GM19035 (cell line): ENCODE results near the gene HTR1D.

ENCODE experiments used
- ATAC-seq: cut with Tn5 transposase; IDR thresholded peaks from one replicate; pipeline ENCODE4 v1.9.1; 2021; ENCODE audit not compliant: unreplicated experiment

HTR1D gene

DNA sequence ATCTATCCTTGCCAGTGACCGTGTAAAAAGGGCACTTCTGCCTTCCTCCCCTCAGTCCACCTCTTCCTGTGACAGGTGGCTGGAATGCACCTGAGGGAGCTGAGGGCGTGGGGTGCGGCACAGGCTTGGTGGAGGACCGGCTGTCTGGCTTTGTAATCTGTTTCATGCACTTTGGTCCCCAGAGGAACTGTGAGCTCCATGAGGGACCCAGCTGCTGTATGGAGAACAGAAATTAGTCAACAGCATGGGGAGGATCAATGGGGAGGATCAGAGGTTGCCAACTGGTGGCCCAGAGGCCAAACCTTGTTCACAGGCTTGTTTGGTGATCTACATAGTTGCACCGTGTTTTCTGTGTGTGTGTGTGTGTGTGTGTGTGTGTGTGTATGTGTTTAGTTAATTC lies 29.7 kb downstream of the HTR1D start:
- no peak for ATAC-seq

DNA sequence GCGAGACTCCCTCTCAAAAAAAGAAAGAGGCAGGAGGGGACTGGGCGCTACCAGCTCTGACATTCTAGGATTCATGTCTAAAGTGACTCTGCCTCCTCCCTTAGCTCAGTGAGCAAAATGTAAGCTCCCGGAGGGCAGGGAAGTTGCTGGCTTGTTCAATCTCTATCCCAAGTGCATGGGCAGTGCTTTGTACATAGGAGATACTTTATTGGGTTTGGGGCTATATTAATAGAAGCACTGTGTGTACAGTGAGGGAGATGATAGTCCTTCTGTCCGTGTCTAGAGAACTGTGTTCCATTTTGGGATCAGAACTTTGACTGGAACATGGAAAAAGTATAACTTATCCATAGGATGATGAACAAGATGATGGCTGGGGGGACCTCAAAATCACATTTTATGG lies 31.9 kb downstream of the HTR1D start:
- ATAC-seq: no peak

DNA sequence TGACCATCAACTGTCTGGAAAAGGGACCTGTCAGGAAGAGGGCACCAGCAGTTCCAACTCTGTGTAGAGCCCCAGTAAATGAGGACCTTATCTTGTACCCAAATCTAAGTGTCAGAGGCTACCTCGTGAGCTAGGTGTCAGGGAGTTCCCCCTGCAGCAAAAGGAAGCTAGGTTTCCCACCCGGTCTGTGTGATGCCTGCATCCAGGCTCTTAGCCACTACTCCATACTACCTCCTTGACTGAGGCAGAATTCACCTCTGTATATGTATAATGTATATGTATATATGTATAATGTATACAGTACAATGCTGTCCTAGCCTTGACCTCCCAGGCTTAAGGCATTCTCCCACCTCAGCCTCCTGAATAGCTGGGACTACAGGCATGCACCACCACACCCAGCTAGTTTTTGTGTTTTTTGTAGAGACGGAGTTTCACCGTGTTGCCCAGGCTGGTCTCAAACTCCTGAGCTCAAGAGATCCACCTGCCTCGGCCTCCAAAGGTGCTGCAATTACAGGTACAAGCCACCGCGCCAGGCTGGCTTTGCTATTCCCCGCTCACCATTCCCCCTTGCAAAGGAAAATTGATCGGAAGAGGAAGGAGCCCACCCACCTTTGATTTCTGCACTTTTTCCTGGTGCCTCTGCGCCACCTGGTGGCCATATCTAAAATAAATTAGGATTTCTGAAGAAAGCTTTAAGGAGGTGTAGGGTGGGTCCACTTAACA lies 32.9 kb downstream of the HTR1D start:
- no peak for ATAC-seq

DNA sequence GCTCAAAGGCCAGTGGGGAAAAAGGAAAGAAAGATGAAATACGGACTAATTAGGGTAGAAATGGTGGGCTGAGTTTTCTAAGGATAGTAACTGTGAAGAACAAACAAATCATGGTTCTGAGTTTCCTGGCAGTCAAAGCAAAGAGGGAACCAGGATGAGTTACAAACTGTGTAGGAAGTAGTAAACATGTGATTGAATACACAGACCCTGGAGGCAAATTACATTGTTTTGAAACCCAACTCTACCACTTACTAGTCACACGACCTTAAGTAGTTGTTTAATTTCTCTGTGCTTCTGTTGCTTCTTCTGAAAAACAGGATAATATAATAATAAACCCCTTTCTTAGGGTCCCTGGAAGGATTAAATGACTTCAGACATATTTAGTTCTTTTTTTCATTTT lies 37.4 kb downstream of the HTR1D start:
- no peak for ATAC-seq

DNA sequence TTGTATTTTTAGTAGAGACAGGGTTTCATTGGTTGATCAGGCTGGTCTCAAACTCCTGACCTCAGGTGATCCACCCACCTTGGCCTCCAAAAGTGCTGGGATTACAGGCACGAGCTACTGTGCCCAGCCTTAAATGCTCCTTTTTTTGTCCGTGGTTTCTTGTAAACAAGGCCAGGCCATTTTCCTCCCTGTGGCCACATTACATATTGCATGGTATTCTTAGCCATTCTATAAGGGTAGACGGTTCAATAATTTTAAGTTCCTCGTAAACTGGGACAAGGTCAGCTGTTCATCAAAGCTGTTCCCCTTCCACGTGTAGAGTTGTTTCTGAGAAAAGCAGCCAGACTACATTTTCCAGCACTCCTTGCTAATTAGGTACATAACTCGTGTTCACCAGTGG lies 38.4 kb downstream of the HTR1D start:
- no peak for ATAC-seq

DNA sequence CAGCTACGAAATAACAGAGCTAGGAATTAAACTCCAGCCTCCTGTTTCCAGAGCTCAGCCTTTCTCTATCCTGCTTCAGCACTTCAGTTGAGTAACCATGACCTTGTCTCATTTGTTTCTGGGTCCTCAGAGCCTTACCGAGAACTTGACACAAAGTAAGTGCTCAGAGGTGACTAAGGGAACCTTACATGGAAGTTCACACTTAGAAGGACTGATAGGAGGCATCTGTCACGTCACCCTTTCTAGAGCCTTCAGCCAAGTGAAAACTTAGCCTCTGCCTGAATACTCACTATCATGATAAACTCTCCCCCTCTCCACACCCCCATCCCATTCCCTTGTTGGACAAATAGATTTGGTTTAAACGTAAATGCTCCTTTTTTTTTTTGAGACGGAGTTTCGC lies 38.9 kb downstream of the HTR1D start:
- ATAC-seq: no peak

DNA sequence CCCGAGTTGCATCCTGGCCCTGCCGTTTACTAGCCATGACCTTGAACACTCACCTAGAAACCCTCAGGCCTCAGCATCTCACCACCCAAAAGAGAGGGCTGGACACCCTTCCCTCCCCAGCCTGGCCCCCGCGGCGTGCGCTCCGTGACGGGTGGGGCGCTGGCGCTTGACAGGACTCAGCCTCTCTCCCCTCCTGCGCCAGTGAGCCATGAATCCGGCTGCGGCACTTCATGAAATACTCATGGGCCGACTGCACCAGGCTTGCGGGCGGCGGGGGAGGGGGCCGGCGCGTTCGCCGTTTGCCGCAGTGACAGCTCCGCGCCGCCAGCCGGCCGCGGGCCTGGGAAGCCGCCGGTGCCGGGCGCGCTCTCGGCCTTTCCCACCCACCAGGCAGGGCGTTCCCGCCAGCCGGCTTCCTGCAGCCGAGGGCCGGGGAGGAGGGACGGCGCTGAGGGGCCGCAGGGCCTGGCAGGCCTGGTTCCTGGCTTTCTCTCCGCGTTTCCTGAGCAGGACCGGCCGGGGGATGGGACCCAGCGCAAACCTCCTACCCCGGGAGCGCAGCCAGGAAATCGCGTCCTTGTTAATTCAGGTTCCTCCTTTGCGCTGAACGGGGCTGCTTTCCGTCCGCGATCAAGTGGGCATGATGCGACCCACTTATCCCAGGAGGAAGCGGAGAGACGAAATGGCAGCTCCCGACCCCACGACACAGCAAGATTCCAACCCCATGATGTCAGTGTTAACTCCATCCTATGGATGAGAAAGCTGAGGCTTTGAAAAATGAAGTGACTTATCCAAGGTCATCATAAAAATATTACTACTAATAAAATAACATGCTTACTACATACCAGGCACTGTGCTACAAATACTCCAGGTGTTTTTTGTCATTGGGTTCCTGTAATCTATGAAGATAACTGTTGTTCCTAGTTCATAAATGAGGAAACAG lies 39.6 kb downstream of the HTR1D start:
- ATAC-seq: peak; percentile 63

DNA sequence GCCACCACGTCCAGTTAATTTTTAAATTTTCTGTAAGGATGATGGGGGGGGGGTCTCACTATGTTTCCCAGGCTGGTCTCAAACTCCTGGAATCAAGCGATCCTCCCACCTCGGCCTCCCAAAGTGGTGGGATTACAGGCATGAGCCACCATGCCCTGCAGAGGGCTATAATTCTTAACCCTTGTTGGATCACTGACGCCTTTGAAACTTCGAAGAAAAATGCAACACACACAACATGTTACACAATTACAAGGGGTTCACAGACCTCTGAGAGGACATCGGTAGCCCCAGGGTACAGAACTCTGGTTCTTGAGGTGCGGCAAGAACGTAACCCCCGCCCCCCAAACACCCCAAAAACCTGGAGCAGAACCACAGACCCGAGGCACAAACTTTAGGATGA lies 40.3 kb downstream of the HTR1D start:
- no peak for ATAC-seq

DNA sequence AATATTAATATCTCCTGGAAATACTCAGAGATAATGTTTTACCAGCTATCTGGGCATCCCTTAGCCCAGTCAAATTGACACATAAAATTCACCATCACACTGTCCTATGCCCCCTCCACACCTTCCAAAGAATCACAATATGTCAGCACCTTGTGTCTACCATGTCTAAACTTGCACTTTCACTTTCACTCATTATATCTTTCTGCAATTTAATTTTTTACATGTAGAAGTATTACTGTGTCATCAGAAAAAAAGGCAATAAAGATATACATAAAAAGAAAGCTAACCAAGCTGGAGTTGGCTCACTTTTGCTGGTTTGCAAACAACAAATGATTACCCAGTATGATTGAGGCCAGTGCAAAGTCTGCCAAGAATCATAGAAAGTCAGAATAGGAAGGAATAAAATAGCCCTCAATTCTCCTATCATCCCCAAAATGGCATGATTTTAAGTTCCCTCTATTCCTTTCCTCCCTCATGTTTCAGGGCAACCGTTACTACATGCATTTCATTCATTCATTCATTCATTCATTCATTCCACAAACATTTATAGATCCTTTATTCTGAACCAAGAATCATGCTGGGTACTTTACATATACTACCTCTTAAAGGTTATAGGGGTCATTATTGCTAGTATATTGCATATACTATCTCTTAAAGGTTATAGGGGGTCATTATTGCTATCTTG lies 42.7 kb downstream of the HTR1D start:
- no peak for ATAC-seq

DNA sequence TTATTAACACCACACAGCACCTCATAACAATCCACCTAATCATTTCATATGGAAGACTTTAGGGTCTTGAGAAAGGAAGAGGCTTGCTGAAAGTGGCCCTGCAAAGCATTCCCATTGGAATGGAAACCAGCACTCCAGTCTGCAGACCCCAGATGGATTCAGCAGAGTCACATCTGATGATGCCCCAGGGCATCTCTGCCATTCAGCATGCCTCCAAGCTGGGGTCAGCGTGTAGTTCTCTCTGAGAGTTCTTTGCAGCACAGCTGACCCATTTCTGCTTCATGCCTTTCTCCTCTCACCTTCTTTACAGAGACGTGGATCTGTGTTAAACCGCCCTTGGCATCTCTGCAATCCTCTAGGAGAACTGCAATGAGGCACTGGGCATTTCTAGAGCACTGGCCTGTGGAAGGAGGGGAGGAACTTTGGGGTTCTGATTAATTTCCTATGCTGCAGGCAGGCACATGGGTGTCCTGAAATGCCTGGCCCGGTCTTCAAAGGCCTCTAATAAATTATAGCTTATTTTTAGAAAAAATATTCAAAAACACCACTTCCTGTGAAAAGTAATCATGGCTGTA lies 46.0 kb downstream of the HTR1D start:
- ATAC-seq: no peak

DNA sequence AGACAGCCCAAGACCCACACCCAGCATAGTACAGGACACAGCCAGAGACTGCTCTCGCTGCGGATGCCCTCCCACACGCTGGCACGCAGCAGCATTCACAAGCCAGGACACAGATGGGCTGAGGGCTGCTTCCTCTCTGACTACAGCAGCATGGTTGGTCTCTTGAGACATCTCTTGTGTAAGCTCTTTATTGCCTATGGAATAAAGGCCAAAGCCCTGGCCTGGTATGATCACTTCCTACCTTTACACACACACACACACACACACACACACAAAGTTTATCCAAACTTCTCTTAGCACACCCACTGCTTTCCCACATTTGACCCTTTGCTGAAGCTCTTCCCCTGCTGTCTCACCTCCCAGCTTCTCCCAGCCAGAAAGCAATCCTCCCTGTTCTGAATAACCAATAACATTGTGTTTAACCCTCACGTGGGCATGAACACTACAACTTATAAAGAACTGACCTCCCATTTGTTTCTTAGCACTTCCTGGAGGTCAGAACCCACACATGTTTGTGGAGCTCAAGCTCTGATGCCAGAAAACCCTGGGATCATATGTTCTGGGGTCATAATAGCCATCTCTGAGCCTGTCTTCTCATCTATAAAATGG lies 47.5 kb downstream of the HTR1D start:
- ATAC-seq: no peak

DNA sequence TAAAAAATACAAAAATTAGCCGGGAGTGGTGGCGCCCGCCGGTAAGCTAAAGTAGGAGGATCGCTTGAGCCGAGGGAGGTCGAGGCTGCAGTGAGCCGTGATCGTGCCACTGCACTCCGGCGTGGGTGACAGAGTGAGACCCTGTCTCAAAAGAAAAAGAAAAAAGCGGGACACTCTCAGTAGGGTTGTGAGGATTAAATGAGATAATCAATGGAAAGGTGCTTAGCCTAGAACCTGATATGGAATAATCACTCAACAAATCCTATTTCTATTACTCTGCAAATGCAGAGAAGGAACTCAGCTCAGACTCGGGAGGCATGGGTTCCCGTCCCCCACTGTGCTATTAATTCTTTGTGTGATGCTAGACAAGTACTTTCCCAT lies 48.1 kb downstream of the HTR1D start:
- ATAC-seq: no peak

DNA sequence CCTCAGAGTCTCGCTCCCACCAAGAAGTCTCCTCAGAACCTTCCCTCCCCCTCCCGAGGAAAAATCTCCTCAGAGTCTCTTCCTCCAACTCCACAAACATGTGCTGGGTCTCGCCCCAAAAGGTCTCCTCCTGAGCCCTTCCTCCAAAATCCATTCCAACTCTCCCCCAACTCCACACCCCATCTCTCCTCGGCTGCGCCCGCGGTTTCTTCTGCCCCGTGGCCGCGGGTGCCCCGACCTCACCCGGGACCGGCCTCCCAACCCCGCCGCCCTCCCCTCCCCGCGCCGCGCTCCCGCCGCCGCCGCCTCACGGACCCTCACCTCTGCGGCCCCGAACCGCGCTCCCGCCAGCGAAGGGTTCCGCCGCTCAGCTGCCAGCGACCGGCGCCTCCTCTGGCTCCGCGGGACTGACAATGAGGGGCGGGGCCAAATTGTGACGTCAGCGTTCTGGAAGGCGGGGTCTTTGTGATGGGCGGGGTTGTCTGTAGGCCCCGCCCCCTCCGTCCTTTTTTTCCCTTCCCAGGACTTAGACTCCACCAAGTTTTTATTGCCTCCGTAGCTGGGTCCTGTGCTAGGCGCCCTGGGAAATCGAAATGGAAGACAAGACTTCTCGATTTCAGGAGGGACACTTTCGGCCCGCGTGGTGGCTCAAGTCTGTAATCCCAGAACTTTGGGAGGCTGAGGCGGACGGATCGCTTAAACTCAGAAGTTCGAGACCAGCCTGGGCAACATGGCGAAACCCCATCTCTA lies 48.7 kb downstream of the HTR1D start, which contains the start of gene LUZP1:
Gene LUZP1, minus strand, starts transcription at position 412 of the 750 bp plus-strand sequence.
- peak; percentile 83 for ATAC-seq

DNA sequence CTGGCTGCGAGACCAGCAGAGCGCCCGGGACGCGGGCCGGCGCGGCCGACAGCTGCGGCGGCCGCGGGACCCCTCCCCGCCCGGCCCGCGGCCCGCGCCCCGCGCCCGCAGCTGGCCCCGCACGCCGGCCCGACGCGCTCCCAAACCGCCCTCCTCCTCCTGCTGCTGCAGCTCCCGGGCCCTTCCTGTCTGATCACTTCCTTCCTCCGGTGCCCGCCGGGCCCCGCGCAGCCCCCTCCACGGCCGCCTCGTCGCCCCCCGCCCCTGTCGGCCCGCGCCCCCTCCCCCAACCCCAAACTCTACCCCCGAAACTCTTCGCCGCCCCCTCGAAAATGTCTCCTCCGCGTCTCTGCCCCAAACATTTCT lies 49.2 kb downstream of the HTR1D start:
- ATAC-seq: no peak

DNA sequence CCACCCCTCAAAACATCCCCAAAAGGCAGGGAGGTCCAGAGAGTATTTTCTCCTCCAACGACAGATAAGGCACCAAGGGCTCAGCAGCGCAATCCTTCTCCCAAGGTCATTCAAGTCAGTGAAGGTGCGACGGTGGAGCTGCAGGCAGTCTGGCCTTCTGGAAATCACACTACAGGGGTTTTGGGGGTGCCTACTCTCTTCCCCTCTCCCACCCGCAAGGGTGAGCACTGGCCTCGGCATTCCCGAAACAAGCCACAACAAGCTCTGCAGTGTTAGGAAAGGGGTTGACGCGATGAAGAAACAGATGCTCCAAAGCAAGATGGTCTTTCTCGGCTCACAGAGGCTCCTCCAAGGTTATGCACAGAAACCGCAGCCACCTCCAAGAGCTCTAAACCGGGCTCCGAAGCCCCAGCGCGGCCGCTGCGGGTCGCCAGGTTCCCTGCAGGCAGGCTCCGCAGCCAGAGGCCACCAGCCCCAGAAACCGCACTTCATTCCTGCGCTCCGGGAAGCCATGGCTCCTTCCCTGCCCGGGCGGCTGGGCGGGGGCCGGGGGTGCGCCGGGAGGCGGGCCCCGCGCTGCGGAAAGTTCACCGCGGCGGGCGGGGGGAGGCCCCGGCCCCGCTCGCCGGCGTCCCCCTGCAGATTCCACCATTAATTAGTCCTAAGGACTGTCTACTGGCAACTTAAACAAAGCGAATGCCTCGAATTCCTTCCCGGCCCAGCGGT lies 49.8 kb downstream of the HTR1D start:
- no peak for ATAC-seq

DNA sequence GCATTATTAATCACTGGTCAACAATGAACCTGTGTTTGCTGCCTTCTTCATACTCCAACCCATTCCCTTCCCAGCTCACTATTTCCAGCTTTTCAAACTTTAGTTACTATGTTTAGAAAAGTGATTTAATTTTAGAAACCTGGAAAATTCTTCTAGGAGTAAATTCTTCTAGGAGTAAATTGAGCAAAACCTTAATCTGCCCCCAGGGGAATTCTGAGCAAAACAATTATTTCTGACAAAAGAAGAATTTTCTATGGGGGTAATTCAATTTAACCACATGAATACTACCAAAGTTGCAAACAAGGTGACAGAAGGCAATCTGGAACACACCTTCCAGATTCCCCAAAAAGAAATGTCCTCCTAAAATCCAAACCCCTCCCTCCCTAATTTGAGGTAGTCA lies 50.4 kb downstream of the HTR1D start:
- ATAC-seq: no peak

DNA sequence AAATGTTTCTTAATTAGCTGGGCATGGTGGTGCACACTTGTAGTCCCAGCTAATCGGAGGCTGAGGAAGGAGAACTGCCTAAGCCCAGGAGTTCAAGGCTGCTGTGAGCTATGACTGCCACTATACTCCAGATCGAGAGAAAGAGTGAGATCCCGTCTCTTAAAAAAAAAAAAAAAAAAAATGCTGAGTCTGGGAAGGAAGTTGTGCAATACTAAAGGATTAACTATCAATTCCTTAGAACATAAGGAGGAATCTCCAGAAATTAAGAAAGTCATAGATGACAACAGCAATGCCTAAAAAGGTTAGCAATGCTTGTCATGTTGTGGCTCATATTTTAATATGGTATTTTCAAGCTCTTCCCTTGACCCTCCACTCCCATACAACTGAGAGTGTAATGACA lies 53.9 kb downstream of the HTR1D start:
- no peak for ATAC-seq

DNA sequence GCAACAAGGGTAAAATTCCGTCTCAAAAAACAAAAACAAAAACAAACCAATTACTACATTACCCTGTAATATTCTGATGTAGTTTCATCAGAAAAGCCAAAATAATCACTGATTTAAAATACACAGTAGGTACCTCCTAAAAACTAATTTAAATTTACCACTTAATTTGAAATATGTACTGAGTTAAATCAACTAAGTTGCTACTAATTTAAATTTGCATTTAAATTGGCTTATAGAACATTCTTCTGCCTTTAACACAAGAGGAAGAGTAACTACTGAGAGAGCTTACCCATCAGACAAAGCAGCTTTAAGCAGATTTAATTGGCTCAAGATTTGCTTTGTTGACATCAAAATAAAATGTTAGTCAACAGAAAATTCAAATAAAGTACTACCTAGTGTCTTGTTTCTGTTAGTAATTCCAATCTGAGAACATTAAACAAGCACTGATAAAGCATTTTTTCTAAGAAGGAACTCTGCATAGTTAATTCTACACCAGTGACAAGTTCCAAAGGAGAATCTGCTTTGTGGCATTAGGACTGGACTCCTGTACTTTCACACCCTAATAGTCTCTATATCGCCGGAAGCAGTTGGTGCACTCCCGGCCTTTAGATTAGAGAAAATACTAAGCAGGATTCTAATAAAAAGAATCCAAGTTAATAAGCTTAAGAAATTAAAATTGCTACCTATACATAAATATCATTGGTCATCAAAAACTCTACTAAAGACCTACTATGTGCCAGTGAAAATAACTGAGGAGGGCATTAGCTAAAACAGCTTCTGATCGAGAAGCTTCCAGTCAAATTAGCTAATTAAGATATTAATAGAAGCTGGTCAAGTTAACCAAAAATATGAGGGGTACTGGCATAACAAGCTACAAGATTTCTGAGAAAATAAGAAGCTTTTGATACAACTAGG lies 57.1 kb downstream of the HTR1D start:
- no peak for ATAC-seq

DNA sequence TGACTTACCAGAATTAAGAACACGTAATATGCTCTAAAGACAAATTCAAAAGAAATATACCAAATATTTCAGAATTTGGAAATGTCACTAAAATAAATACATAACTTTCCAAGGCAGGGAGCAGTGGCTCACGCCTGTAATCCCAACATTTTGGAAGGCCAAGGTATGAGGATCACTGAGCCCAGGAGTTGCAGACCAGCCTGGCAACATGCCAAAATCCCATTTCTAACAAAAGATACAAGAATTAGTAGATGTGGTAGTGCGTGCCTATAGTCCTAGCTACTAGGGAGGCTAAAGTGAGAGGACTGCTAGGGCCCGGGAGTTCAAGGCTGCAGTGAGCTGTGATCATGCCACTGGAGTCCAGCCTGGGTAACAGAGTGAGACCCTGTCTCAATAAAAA lies 60.4 kb downstream of the HTR1D start:
- no peak for ATAC-seq
